ACC112 (cell line): Measurements from ENCODE around the gene USP43.
"Not testable (repeated sequence)": the region's sequence is repeated elsewhere in the genome, so short reads cannot be mapped to it uniquely, and the experiment has no call there.

ENCODE experiments used
- H2AFZ ChIP-seq: fragments of 200-600 bp; sonication (generic); one replicate; pipeline ENCODE4 v1.6.0; 2017; ENCODE audit warnings: antibody characterized with exemption, low read length; ENCODE audit not compliant: unreplicated experiment
- H3K27ac ChIP-seq: fragments of 200-600 bp; sonication (generic); 2 replicates; pipeline ENCODE4 v1.5.1; 2014; ENCODE audit warnings: low read depth, mild to moderate bottlenecking, antibody characterized with exemption, low read length, moderate library complexity
- H3K27me3 ChIP-seq: fragments of 200-600 bp; sonication (generic); 2 replicates; pipeline ENCODE4 v1.6.1; 2014; ENCODE audit warnings: mild to moderate bottlenecking, antibody characterized with exemption, low read length, moderate library complexity, mixed read lengths; ENCODE audit not compliant: insufficient read depth
- H3K36me3 ChIP-seq: fragments of 200-600 bp; sonication (generic); 2 replicates; pipeline ENCODE4 v1.6.1; 2016; ENCODE audit warnings: mild to moderate bottlenecking, antibody characterized with exemption, low read length, moderate library complexity, mixed read lengths; ENCODE audit not compliant: insufficient read depth
- H3K4me1 ChIP-seq: fragments of 200-600 bp; sonication (generic); one replicate; pipeline ENCODE4 v1.6.1; 2016; ENCODE audit warnings: low read length, mixed read lengths; ENCODE audit not compliant: insufficient read depth, unreplicated experiment, control insufficient read depth
- H3K4me3 ChIP-seq: fragments of 200-600 bp; sonication (generic); 2 replicates; pipeline ENCODE4 v1.5.1; 2014; ENCODE audit warnings: mild to moderate bottlenecking, low read depth, low read length
- H3K79me2 ChIP-seq: fragments of 200-600 bp; sonication (generic); one replicate; pipeline ENCODE4 v1.6.0; 2016; ENCODE audit warnings: low read length; ENCODE audit not compliant: control insufficient read depth, unreplicated experiment, insufficient read depth

USP43 gene

DNA sequence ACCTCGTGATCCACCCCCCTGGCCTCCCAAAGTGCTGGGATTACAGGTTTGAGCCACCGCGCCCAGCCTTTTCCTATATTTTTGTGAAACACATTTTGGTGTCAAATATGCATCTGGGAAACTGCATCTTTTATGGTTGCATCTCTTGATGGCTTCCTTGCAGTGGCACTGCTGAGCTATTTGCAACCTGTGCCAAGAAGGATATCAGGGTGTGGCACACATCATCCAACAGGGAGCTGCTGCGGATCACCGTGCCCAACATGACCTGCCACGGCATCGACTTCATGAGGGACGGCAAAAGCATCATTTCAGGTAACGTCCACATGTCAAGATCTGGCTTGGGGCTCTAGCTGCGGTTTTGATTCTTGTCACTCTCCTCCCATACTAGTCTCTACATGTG, 16.8 kb upstream of the USP43 start:
- no peaks in the 10 kb centered on the region for H3K79me2 ChIP-seq
- H3K27me3 ChIP-seq = no peaks in the 10 kb centered on the region
- no peak overlapping the region for H3K4me3 ChIP-seq
- H2AFZ ChIP-seq = no peak overlapping the region
- H3K4me1 ChIP-seq = no peaks in the 10 kb centered on the region
- H3K36me3 ChIP-seq = no peaks in the 10 kb centered on the region
- no peak overlapping the region for H3K27ac ChIP-seq

GRCh38 chr17:9632741-9633140, 12.6 kb upstream of the USP43 start:
- H3K4me3 ChIP-seq = no peak overlapping the region
- no peaks in the 10 kb centered on the region for H3K36me3 ChIP-seq
- no peaks in the 10 kb centered on the region for H3K27me3 ChIP-seq
- H3K4me1 ChIP-seq = no peaks in the 10 kb centered on the region
- H2AFZ ChIP-seq = no peak overlapping the region
- H3K79me2 ChIP-seq = no peaks in the 10 kb centered on the region
- H3K27ac ChIP-seq = no peak overlapping the region

DNA sequence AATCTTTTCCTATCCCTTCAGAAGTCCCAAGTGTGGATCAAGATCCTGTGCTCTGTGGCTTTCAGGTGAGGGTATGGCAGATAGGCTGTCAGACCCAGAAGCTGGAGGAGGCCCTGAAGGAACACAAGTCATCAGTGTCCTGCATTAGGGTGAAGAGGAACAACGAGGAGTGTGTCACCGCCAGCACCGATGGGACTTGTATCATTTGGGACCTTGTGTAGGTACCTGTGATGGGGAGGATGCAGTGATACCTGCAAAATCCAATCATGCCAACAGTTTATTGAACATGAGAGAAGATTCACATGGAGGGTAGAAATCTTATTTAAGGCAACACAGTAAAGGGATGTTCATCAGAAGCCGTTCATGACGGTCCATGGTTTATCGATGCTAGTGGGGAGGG, 10.0 kb upstream of the USP43 start:
- no peak overlapping the region for H2AFZ ChIP-seq
- H3K4me1 ChIP-seq = no peaks in the 10 kb centered on the region
- H3K36me3 ChIP-seq = no peaks in the 10 kb centered on the region
- H3K27me3 ChIP-seq = no peaks in the 10 kb centered on the region
- no peak overlapping the region for H3K27ac ChIP-seq
- H3K79me2 ChIP-seq = no peaks in the 10 kb centered on the region
- H3K4me3 ChIP-seq = no peak overlapping the region

GRCh38 chr17:9636501-9636900, 8.8 kb upstream of the USP43 start:
- Histone ChIP-seq H3K27me3 (no peaks in the 10 kb centered on the region), H2AFZ (no peak overlapping the region), H3K4me1 (no peaks in the 10 kb centered on the region), H3K79me2 (no peaks in the 10 kb centered on the region), H3K4me3 (no peak overlapping the region), H3K27ac (no peak overlapping the region), H3K36me3 (no peaks in the 10 kb centered on the region)

DNA sequence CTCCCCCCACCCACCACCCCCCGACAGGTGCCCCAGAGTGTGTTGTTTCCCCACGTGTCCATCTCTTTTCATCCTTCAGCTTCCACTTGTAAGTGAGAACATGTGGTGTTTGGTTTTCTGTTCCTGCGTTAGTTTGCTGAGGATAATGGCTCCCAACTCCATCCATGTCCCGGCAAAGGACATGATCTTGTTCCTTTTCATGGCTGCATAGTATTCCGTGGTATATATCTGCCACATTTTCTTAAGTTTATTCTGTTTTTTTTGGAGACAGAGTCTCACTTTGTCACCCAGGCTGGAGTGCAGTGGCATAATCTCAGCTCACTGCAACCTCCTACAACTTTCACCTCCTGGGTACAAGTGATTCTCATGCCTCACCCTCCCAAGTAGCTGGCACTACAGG, 4.9 kb upstream of the USP43 start:
- not testable (repeated sequence) for H3K79me2 ChIP-seq, H3K4me1 ChIP-seq, H2AFZ ChIP-seq, H3K4me3 ChIP-seq, H3K27ac ChIP-seq, H3K36me3 ChIP-seq
- peaks cover 18% of the 10 kb centered on the region for H3K27me3 ChIP-seq

GRCh38 chr17:9643611-9644010, 1.7 kb upstream of the USP43 start:
- H3K4me1 ChIP-seq = peaks cover 4% of the 10 kb centered on the region
- H3K27me3 ChIP-seq = peaks cover 31% of the 10 kb centered on the region
- H2AFZ ChIP-seq = no peak overlapping the region
- H3K27ac ChIP-seq = no peak overlapping the region
- H3K79me2 ChIP-seq = no peaks in the 10 kb centered on the region
- no peak overlapping the region for H3K4me3 ChIP-seq
- no peaks in the 10 kb centered on the region for H3K36me3 ChIP-seq

GRCh38 chr17:9645851-9646545, 681 bp downstream of the USP43 start:
- H2AFZ ChIP-seq = no peak overlapping the region
- peaks cover 5% of the 10 kb centered on the region for H3K4me1 ChIP-seq
- H3K36me3 ChIP-seq = no peaks in the 10 kb centered on the region
- H3K27me3 ChIP-seq = peaks cover 31% of the 10 kb centered on the region
- H3K27ac ChIP-seq = no peak overlapping the region
- H3K79me2 ChIP-seq = no peaks in the 10 kb centered on the region
- peak overlapping the region; percentile 69 for H3K4me3 ChIP-seq

GRCh38 chr17:9646546-9646885, 1.2 kb downstream of the USP43 start:
- Histone ChIP-seq H3K27me3 (peaks cover 31% of the 10 kb centered on the region), H3K27ac (no peak overlapping the region), H3K4me3 (no peak overlapping the region), H2AFZ (no peak overlapping the region), H3K79me2 (no peaks in the 10 kb centered on the region), H3K4me1 (peaks cover 5% of the 10 kb centered on the region), H3K36me3 (no peaks in the 10 kb centered on the region)

- Histone ChIP-seq H3K79me2 (no peaks in the 10 kb centered on the region), H2AFZ (no peak overlapping the region), H3K27ac (no peak overlapping the region), H3K36me3 (no peaks in the 10 kb centered on the region), H3K4me3 (no peak overlapping the region), H3K27me3 (peaks cover 31% of the 10 kb centered on the region), H3K4me1 (peaks cover 5% of the 10 kb centered on the region)
Measured at GRCh38 chr17:9647014-9647413, 1.7 kb downstream of the USP43 start.

- Histone ChIP-seq H3K27ac (0 out of 2 replicates have a peak overlapping the region, but pooled peaks have one; percentile 47), H2AFZ (no peak overlapping the region), H3K4me3 (0 out of 2 replicates have a peak overlapping the region, but pooled peaks have one; percentile 2), H3K27me3 (peaks cover 30% of the 10 kb centered on the region), H3K79me2 (no peaks in the 10 kb centered on the region), H3K4me1 (peaks cover 5% of the 10 kb centered on the region), H3K36me3 (no peaks in the 10 kb centered on the region)
Measured at GRCh38 chr17:9648521-9649110, 3.3 kb downstream of the USP43 start.

GRCh38 chr17:9658593-9659211, 13.4 kb downstream of the USP43 start:
- Histone ChIP-seq H3K79me2 (no peaks in the 10 kb centered on the region), H3K4me3 (no peak overlapping the region), H3K4me1 (no peaks in the 10 kb centered on the region), H2AFZ (no peak overlapping the region), H3K27me3 (no peaks in the 10 kb centered on the region), H3K36me3 (no peaks in the 10 kb centered on the region), H3K27ac (no peak overlapping the region)
